GM23338 (cell line): ENCODE results near the gene KYAT1. TPM values are rescaled to one million over a fixed set of nuclear protein-coding genes. Genes with fewer than 3 reads are reported as not detected.

Source experiments
- ATAC-seq: fragments of 200-7000 bp; cut with Tn5 transposase; 3 replicates; pipeline ENCODE4 v1.9.1; 2020
- DNase-seq: peaks from one replicate; pipeline ENCODE4 v3.0.0-alpha.2; 2015; ENCODE audit warnings: low spot score
- H2AFZ ChIP-seq: fragments of 200-600 bp; sonication (generic); 2 replicates; pipeline ENCODE4 v1.8.0; 2016; ENCODE audit warnings: antibody characterized with exemption, mild to moderate bottlenecking, moderate library complexity
- H3F3A ChIP-seq: fragments of 200-600 bp; sonication (generic); replicated peaks from 2 replicates; pipeline ENCODE4 v1.8.0; 2017; ENCODE audit warnings: antibody characterized with exemption, mixed run types, low read depth
- H3K27ac ChIP-seq: fragments of 200-600 bp; sonication (generic); 2 replicates; pipeline ENCODE4 v1.6.1; 2016; ENCODE audit warnings: low read depth
- H3K27me3 ChIP-seq: fragments of 200-600 bp; sonication (generic); 2 replicates; pipeline ENCODE4 v1.8.0; 2016; ENCODE audit warnings: mild to moderate bottlenecking, mixed run types, moderate library complexity; ENCODE audit not compliant: insufficient read depth
- H3K36me3 ChIP-seq: fragments of 200-600 bp; sonication (generic); 2 replicates; pipeline ENCODE4 v1.8.0; 2016; ENCODE audit warnings: mild to moderate bottlenecking; ENCODE audit not compliant: insufficient read depth
- H3K4me1 ChIP-seq: fragments of 200-600 bp; sonication (generic); 2 replicates; pipeline ENCODE4 v1.8.0; 2016; ENCODE audit warnings: mild to moderate bottlenecking, moderate library complexity; ENCODE audit not compliant: insufficient read depth
- H3K4me2 ChIP-seq: fragments of 200-600 bp; sonication (generic); 2 replicates; pipeline ENCODE4 v1.7.1; 2017; ENCODE audit warnings: mixed run types
- H3K4me3 ChIP-seq: fragments of 200-600 bp; sonication (generic); 2 replicates; pipeline ENCODE4 v1.6.1; 2016; ENCODE audit warnings: mixed run types
- H3K79me2 ChIP-seq: fragments of 200-600 bp; sonication (generic); replicated peaks from 2 replicates; pipeline ENCODE4 v1.8.0; 2017; ENCODE audit warnings: mild to moderate bottlenecking; ENCODE audit not compliant: insufficient read depth
- H3K9me2 ChIP-seq: fragments of 200-600 bp; sonication (generic); 2 replicates; pipeline ENCODE4 v1.8.0; 2017; ENCODE audit not compliant: insufficient read depth
- H4K20me1 ChIP-seq: fragments of 200-600 bp; sonication (generic); replicated peaks from 2 replicates; pipeline ENCODE4 v1.8.0; 2017; ENCODE audit warnings: mild to moderate bottlenecking; ENCODE audit not compliant: insufficient read depth
- H3K27ac Mint-ChIP-seq: 2 replicates; pipeline ENCODE4 v1.8.0; 2020; ENCODE audit warnings: inconsistent platforms, mild to moderate bottlenecking, moderate library complexity, mixed read lengths
- H3K27me3 Mint-ChIP-seq: 3 replicates; pipeline ENCODE4 v1.8.0; 2022; ENCODE audit warnings: low read depth, mild to moderate bottlenecking, moderate library complexity, mixed read lengths, inconsistent platforms; ENCODE audit not compliant: insufficient read depth, poor library complexity
- H3K36me3 Mint-ChIP-seq: 3 replicates; pipeline ENCODE4 v1.8.0; 2021; ENCODE audit warnings: low read depth, mild to moderate bottlenecking, inconsistent platforms, moderate library complexity, mixed read lengths
- H3K4me1 Mint-ChIP-seq: 3 replicates; pipeline ENCODE4 v1.8.0; 2020; ENCODE audit warnings: mild to moderate bottlenecking, inconsistent platforms, mixed read lengths
- H3K4me3 Mint-ChIP-seq: 3 replicates; pipeline ENCODE4 v1.8.0; 2021; ENCODE audit warnings: moderate library complexity, mild to moderate bottlenecking, inconsistent platforms, mixed read lengths
- H3K9me3 Mint-ChIP-seq: 3 replicates; pipeline ENCODE4 v1.8.0; 2020; ENCODE audit warnings: moderate library complexity, mild to moderate bottlenecking, inconsistent platforms, mixed read lengths
- CREB1 ChIP-seq: fragments of 250-450 bp; sonication (Bioruptor Pico); IDR thresholded peaks from 2 replicates; pipeline ENCODE4 v1.5.0; 2020; ENCODE audit warnings: low read depth, mild to moderate bottlenecking, moderate library complexity
- NANOG ChIP-seq: IDR thresholded peaks from 2 replicates; pipeline ENCODE4 v1.6.1; 2016; ENCODE audit warnings: antibody characterized with exemption, borderline replicate concordance
- ZNF114 ChIP-seq: fragments of 250-450 bp; sonication (Bioruptor Pico); IDR thresholded peaks from 2 replicates; pipeline ENCODE4 v1.5.0; 2020; ENCODE audit warnings: mild to moderate bottlenecking, moderate library complexity
- ZNF331 ChIP-seq: fragments of 250-450 bp; sonication (Bioruptor Pico); IDR thresholded peaks from 2 replicates; pipeline ENCODE4 v1.5.0; 2020; ENCODE audit warnings: low read depth, mild to moderate bottlenecking, moderate library complexity
- polyA plus RNA-seq: library from polyadenylated mRNA; unstranded; fragments of >200 nt; fragmentation: Nextera tagmentation; extraction: Ambion mirVana; gene quantifications from 2 replicates; pipeline ENCODE4 v1.2.1, GENCODE V29; 2016
- total RNA-seq: library from RNA; depleted of rRNA; stranded (reverse); fragments of >200 nt; shearing (Covaris generic); gene quantifications from 2 replicates; pipeline ENCODE4 v1.2.3, GENCODE V29; 2014
- TF ChIP-seq, protein P1 (sequence below), 2 experiments: fragments of 200-600 bp in 1 of 2; sonication (generic) in 1 of 2; conservative IDR thresholded peaks; 2 replicates each; pipeline versions ENCODE4 v1.5.1 to v1.6.1; 2016 to 2017; ENCODE audit warnings: antibody characterized with exemption in 2 of 2, low read depth in 2 of 2, mild to moderate bottlenecking in 2 of 2, moderate library complexity in 1 of 2
- TF ChIP-seq, protein P2 (sequence below): fragments of 250-450 bp; sonication (Bioruptor Pico); IDR thresholded peaks from 2 replicates; pipeline ENCODE4 v1.5.0; 2020; ENCODE audit warnings: mild to moderate bottlenecking, moderate library complexity

Gene KYAT1
- total and polyA plus RNA-seq, 2 experiments from 2014 or later: 26.1 to 34.0 TPM

DNA sequence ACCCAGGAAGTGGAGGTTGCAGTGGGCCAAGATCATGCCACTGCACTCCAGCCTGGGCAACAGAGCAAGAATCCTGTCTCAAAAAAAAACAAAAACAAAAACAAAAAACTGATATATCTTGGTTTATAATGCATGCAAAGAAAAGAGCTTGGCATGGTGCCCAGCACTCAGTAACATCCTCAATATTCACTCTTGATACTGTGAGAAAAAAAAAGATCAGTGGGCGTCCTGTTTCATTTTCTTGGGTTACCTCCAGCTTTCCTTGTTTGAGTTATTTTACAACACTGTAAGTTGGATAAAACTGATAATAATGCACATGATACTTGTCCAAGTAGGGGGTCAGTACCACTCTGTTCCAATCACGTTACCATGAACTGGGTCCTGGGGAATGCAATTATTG is 46.9 kb upstream of the KYAT1 start:
- Mint-ChIP-seq H3K9me3 (no peaks in the 10 kb centered on the region), H3K27ac (no peak overlapping the region), H3K36me3 (no peaks in the 10 kb centered on the region), H3K27me3 (peaks cover 10% of the 10 kb centered on the region), H3K4me1 (peaks cover 5% of the 10 kb centered on the region; the same call in 2 of the 3 replicates), H3K4me3 (no peak overlapping the region)
- H3K27me3 ChIP-seq: no peaks in the 10 kb centered on the region
- no peaks in the 10 kb centered on the region for H3K9me2 ChIP-seq
- H4K20me1 ChIP-seq: no peaks in the 10 kb centered on the region
- no peak overlapping the region for H3K4me3 ChIP-seq
- H3K27ac ChIP-seq: no peak overlapping the region
- H3K79me2 ChIP-seq: no peaks in the 10 kb centered on the region
- H3K4me2 ChIP-seq: no peak overlapping the region
- H3F3A ChIP-seq: peaks cover 7% of the 10 kb centered on the region; the same call in 1 of the 2 replicates
- H2AFZ ChIP-seq: no peak overlapping the region; the same call in 1 of the 2 replicates
- no peaks in the 10 kb centered on the region for H3K36me3 ChIP-seq
- TF ChIP-seq ZNF114 (CRISPR knock-in tag) (no peak), CREB1 (CRISPR knock-in tag) (no peak), ZNF331 (CRISPR knock-in tag) (no peak), NANOG (no peak)
- TF ChIP-seq, protein P1, sequence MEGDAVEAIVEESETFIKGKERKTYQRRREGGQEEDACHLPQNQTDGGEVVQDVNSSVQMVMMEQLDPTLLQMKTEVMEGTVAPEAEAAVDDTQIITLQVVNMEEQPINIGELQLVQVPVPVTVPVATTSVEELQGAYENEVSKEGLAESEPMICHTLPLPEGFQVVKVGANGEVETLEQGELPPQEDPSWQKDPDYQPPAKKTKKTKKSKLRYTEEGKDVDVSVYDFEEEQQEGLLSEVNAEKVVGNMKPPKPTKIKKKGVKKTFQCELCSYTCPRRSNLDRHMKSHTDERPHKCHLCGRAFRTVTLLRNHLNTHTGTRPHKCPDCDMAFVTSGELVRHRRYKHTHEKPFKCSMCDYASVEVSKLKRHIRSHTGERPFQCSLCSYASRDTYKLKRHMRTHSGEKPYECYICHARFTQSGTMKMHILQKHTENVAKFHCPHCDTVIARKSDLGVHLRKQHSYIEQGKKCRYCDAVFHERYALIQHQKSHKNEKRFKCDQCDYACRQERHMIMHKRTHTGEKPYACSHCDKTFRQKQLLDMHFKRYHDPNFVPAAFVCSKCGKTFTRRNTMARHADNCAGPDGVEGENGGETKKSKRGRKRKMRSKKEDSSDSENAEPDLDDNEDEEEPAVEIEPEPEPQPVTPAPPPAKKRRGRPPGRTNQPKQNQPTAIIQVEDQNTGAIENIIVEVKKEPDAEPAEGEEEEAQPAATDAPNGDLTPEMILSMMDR (conservative IDR thresholded peaks at IDR 0.05; ENCODE audit: low read depth in 2 of 2): no peak
- TF ChIP-seq, protein P2, sequence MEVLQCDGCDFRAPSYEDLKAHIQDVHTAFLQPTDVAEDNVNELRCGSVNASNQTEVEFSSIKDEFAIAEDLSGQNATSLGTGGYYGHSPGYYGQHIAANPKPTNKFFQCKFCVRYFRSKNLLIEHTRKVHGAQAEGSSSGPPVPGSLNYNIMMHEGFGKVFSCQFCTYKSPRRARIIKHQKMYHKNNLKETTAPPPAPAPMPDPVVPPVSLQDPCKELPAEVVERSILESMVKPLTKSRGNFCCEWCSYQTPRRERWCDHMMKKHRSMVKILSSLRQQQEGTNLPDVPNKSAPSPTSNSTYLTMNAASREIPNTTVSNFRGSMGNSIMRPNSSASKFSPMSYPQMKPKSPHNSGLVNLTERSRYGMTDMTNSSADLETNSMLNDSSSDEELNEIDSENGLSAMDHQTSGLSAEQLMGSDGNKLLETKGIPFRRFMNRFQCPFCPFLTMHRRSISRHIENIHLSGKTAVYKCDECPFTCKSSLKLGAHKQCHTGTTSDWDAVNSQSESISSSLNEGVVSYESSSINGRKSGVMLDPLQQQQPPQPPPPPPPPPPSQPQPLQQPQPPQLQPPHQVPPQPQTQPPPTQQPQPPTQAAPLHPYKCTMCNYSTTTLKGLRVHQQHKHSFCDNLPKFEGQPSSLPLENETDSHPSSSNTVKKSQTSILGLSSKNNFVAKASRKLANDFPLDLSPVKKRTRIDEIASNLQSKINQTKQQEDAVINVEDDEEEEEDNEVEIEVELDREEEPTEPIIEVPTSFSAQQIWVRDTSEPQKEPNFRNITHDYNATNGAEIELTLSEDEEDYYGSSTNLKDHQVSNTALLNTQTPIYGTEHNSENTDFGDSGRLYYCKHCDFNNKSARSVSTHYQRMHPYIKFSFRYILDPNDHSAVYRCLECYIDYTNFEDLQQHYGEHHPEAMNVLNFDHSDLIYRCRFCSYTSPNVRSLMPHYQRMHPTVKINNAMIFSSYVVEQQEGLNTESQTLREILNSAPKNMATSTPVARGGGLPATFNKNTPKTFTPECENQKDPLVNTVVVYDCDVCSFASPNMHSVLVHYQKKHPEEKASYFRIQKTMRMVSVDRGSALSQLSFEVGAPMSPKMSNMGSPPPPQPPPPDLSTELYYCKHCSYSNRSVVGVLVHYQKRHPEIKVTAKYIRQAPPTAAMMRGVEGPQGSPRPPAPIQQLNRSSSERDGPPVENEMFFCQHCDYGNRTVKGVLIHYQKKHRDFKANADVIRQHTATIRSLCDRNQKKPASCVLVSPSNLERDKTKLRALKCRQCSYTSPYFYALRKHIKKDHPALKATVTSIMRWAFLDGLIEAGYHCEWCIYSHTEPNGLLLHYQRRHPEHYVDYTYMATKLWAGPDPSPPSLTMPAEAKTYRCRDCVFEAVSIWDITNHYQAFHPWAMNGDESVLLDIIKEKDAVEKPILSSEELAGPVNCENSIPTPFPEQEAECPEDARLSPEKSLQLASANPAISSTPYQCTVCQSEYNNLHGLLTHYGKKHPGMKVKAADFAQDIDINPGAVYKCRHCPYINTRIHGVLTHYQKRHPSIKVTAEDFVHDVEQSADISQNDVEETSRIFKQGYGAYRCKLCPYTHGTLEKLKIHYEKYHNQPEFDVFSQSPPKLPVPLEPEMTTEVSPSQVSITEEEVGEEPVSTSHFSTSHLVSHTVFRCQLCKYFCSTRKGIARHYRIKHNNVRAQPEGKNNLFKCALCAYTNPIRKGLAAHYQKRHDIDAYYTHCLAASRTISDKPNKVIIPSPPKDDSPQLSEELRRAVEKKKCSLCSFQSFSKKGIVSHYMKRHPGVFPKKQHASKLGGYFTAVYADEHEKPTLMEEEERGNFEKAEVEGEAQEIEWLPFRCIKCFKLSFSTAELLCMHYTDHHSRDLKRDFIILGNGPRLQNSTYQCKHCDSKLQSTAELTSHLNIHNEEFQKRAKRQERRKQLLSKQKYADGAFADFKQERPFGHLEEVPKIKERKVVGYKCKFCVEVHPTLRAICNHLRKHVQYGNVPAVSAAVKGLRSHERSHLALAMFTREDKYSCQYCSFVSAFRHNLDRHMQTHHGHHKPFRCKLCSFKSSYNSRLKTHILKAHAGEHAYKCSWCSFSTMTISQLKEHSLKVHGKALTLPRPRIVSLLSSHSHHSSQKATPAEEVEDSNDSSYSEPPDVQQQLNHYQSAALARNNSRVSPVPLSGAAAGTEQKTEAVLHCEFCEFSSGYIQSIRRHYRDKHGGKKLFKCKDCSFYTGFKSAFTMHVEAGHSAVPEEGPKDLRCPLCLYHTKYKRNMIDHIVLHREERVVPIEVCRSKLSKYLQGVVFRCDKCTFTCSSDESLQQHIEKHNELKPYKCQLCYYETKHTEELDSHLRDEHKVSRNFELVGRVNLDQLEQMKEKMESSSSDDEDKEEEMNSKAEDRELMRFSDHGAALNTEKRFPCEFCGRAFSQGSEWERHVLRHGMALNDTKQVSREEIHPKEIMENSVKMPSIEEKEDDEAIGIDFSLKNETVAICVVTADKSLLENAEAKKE (CRISPR knock-in tag): no peak
- ATAC-seq (no peak), DNase-seq (no peak)
- H3K4me1 ChIP-seq: peaks cover 4% of the 10 kb centered on the region; the same call in 1 of the 2 replicates
